SK-N-SH (cell line): Measurements from ENCODE around the gene PPP2R1A. TPM values are rescaled to one million over a fixed set of nuclear protein-coding genes. Genes with fewer than 3 reads are reported as not detected.

Experiments used
- CTCF ChIA-PET: fragments of 300-600, 350-600 bp; formaldehyde crosslinking; extraction: SDS; loops from one replicate; lab custom pipeline; 2021; lab: Yijun Ruan, JAX
- POLR2A ChIA-PET: fragments of 350-600 bp; sonication (Branson Sonifier 250); formaldehyde crosslinking; extraction: SDS; loops from one replicate; lab custom pipeline; 2020; ENCODE audit warnings: antibody characterized with exemption, inconsistent platforms; lab: Yijun Ruan, JAX
- DNase-seq: peaks from one replicate; pipeline ENCODE4 v3.0.0; 2012
- H2AFZ ChIP-seq: fragments of 200-600 bp; sonication (generic); 2 replicates; pipeline ENCODE4 v1.8.1; 2016; ENCODE audit warnings: antibody characterized with exemption, mild to moderate bottlenecking, low read depth
- H3F3A ChIP-seq: fragments of 200-600 bp; sonication (generic); replicated peaks from 2 replicates; pipeline ENCODE3; 2016; ENCODE audit warnings: antibody characterized with exemption, mild to moderate bottlenecking; ENCODE audit not compliant: insufficient read depth
- H3K27ac ChIP-seq, 2 experiments: fragments of 200-500 bp in 1 of 2; fragments of 200-600 bp in 1 of 2; sonication (Bioruptor generic) in 1 of 2; sonication (generic), shearing (Covaris generic) in 1 of 2; 2 replicates each; pipeline versions ENCODE4 v1.5.1 to v1.6.1; 2014 to 2016; ENCODE audit warnings: low read depth in 2 of 2, inconsistent platforms in 1 of 2, low read length in 1 of 2, mild to moderate bottlenecking in 1 of 2, mixed read lengths in 1 of 2
- H3K27me3 ChIP-seq: fragments of 200-600 bp; sonication (generic), shearing (Covaris generic); 2 replicates; pipeline ENCODE4 v1.6.1; 2016; ENCODE audit warnings: mixed run types; ENCODE audit not compliant: insufficient read depth
- H3K36me3 ChIP-seq, 2 experiments: fragments of 200-500 bp in 1 of 2; fragments of 200-600 bp in 1 of 2; sonication (Bioruptor generic) in 1 of 2; sonication (generic) in 1 of 2; replicated peaks in 1 of 2; 2 replicates each; pipeline versions ENCODE3 to v1.5.1; 2014 to 2016; ENCODE audit warnings: low read length in 1 of 2, mild to moderate bottlenecking in 1 of 2; ENCODE audit not compliant: insufficient read depth in 2 of 2, control insufficient read depth in 1 of 2
- H3K4me1 ChIP-seq, 2 experiments: fragments of 200-500 bp in 1 of 2; fragments of 200-600 bp in 1 of 2; sonication (Bioruptor generic) in 1 of 2; sonication (generic), shearing (Covaris generic) in 1 of 2; 2 replicates each; pipeline versions ENCODE4 v1.5.1 to v1.6.1; 2014 to 2016; ENCODE audit warnings: low read depth in 1 of 2, low read length in 1 of 2, mixed run types in 1 of 2; ENCODE audit not compliant: insufficient read depth in 2 of 2, control insufficient read depth in 1 of 2
- H3K4me2 ChIP-seq: fragments of 200-600 bp; sonication (generic), shearing (Covaris generic); 2 replicates; pipeline ENCODE4 v1.6.1; 2017; ENCODE audit warnings: mixed run types
- H3K4me3 ChIP-seq, 2 experiments: fragments of 200-500 bp in 1 of 2; fragments of 200-600 bp in 1 of 2; sonication (Bioruptor generic) in 1 of 2; sonication (generic), shearing (Covaris generic) in 1 of 2; 2 replicates each; pipeline versions ENCODE4 v1.5.1 to v1.8.1; 2014 to 2016; ENCODE audit warnings: low read depth in 2 of 2, inconsistent platforms in 1 of 2, low read length in 1 of 2, mild to moderate bottlenecking in 1 of 2, mixed read lengths in 1 of 2, moderate library complexity in 1 of 2
- H3K79me2 ChIP-seq: fragments of 200-600 bp; sonication (generic); 2 replicates; pipeline ENCODE4 v1.8.1; 2017; ENCODE audit warnings: mild to moderate bottlenecking; ENCODE audit not compliant: insufficient read depth
- H3K9ac ChIP-seq: fragments of 200-600 bp; sonication (generic); 2 replicates; pipeline ENCODE4 v1.6.1; 2017; ENCODE audit warnings: mixed run types
- H3K9me2 ChIP-seq: fragments of 200-600 bp; sonication (generic); 2 replicates; pipeline ENCODE4 v1.6.1; 2017; ENCODE audit warnings: mixed run types
- H3K9me3 ChIP-seq: fragments of 200-600 bp; sonication (generic); 2 replicates; pipeline ENCODE4 v1.6.1; 2017; ENCODE audit warnings: mixed run types, mild to moderate bottlenecking, moderate library complexity
- H4K20me1 ChIP-seq: fragments of 200-600 bp; sonication (generic); 2 replicates; pipeline ENCODE4 v1.6.1; 2017; ENCODE audit warnings: mild to moderate bottlenecking, mixed run types; ENCODE audit not compliant: insufficient read depth
- EP300 ChIP-seq, 2 experiments: IDR thresholded peaks; 2 replicates each; pipeline versions ENCODE4 v1.4.0 to v1.6.1; 2012; ENCODE audit warnings: borderline replicate concordance in 1 of 2, low read depth in 1 of 2, low read length in 1 of 2
- FOXJ3 ChIP-seq: sonication (generic); formaldehyde crosslinking; IDR thresholded peaks from 2 replicates; pipeline ENCODE4 v1.5.1; 2020; ENCODE audit warnings: mild to moderate bottlenecking, missing genetic modification reagents
- FOXM1 ChIP-seq: IDR thresholded peaks from 2 replicates; pipeline ENCODE4 v1.4.0; 2012; ENCODE audit warnings: low read depth, mild to moderate bottlenecking
- GABPA ChIP-seq: IDR thresholded peaks from 2 replicates; pipeline ENCODE4 v1.4.0; 2012; ENCODE audit warnings: low read depth, mild to moderate bottlenecking
- IRF3 ChIP-seq: fragments of 150-350 bp; IDR thresholded peaks from 2 replicates; pipeline ENCODE4 v1.6.1; 2016; ENCODE audit warnings: mild to moderate bottlenecking, low read depth, low read length
- JUND ChIP-seq: IDR thresholded peaks from 2 replicates; pipeline ENCODE4 v1.4.0; 2012
- MEF2A ChIP-seq: IDR thresholded peaks from 2 replicates; pipeline ENCODE4 v1.4.0; 2012; ENCODE audit warnings: low read depth, borderline replicate concordance
- MXI1 ChIP-seq: IDR thresholded peaks from 2 replicates; pipeline ENCODE4 v1.6.1; 2012; ENCODE audit warnings: mild to moderate bottlenecking, low read depth, low read length, improper control_type of control experiment
- PBX3 ChIP-seq: IDR thresholded peaks from 2 replicates; pipeline ENCODE4; 2012
- RCOR1 ChIP-seq: fragments of 150-350 bp; IDR thresholded peaks from 2 replicates; pipeline ENCODE4 v1.6.1; 2017; ENCODE audit warnings: antibody characterized with exemption, low read length
- RFX5 ChIP-seq: IDR thresholded peaks from 2 replicates; pipeline ENCODE4 v1.6.1; 2012; ENCODE audit warnings: mild to moderate bottlenecking, improper control_type of control experiment, low read length
- RXRA ChIP-seq: IDR thresholded peaks from 2 replicates; pipeline ENCODE4 v1.4.0; 2012; ENCODE audit warnings: low read depth, mild to moderate bottlenecking, borderline replicate concordance
- SIN3A ChIP-seq: IDR thresholded peaks from 2 replicates; pipeline ENCODE4 v1.6.1; 2012; ENCODE audit warnings: low read depth, mild to moderate bottlenecking, low read length, moderate library complexity, borderline replicate concordance
- SMC3 ChIP-seq: IDR thresholded peaks from 2 replicates; pipeline ENCODE4 v1.6.1; 2012; ENCODE audit warnings: low read depth, low read length, improper control_type of control experiment
- TCF12 ChIP-seq: IDR thresholded peaks from 2 replicates; pipeline ENCODE4 v1.4.0; 2012
- TEAD4 ChIP-seq: IDR thresholded peaks from 2 replicates; pipeline ENCODE4 v1.4.0; 2012; ENCODE audit warnings: mild to moderate bottlenecking, borderline replicate concordance; ENCODE audit not compliant: insufficient read depth
- USF1 ChIP-seq: IDR thresholded peaks from 2 replicates; pipeline ENCODE4 v1.4.0; 2012; ENCODE audit warnings: low read depth, borderline replicate concordance
- WGBS: methylation state at CpG from one replicate; pipeline ENCODE4 v1.1.6; 2017; ENCODE audit warnings: low lambda C conversion rate; 5-methylcytosine and 5-hydroxymethylcytosine counted together
- polyA plus RNA-seq, 3 experiments: library from polyadenylated mRNA; depleted of rRNA; stranded (reverse); fragments of >200 nt; gene quantifications; 2 replicates each; pipeline ENCODE4 v1.2.3, GENCODE V29; 2012

Gene PPP2R1A
- polyA plus RNA-seq, 1 of the 3 experiments (the other 2 are of a cell fraction) = 163 TPM

- no peak for TF ChIP-seq TEAD4
- TF ChIP-seq RFX5 = no peak
- TF ChIP-seq TCF12 = no peak
Observed at GRCh38 chr19:52273301-52273700, 83.4 kb downstream of the PPP2R1A start (continued).

GRCh38 chr19:52274191-52274590 is 84.3 kb downstream of the PPP2R1A start:
- no peaks in the 10 kb centered on the region for H3K9me2 ChIP-seq
- TF ChIP-seq JUND = no peak
- no peak for TF ChIP-seq SIN3A
- no peak for TF ChIP-seq TCF12
- TF ChIP-seq PBX3 = no peak
- TF ChIP-seq IRF3 = no peak
- TF ChIP-seq RCOR1 = no peak
- no peak for TF ChIP-seq SMC3
- no peak for TF ChIP-seq MEF2A
- no peak for TF ChIP-seq MXI1
- TF ChIP-seq GABPA = no peak
- TF ChIP-seq USF1 = no peak
- no peak for TF ChIP-seq RXRA
- no peak overlapping the region for H3K9ac ChIP-seq
- H3K36me3 ChIP-seq = peaks cover 0 to 57% of the 10 kb centered on the region in 2 experiments
- H3K4me2 ChIP-seq = no peak overlapping the region
- WGBS = 88% methylated on average over 5 of the region's 5 CpGs
- POLR2A ChIA-PET = no interaction called here
- peaks cover 98% of the 10 kb centered on the region for H3K79me2 ChIP-seq
- H4K20me1 ChIP-seq = no peaks in the 10 kb centered on the region
- H3K4me3 ChIP-seq = no peak overlapping the region; a peak in 1 of 4 replicates
- H3K4me1 ChIP-seq = peaks cover 0 to 2% of the 10 kb centered on the region in 2 experiments; a peak in 1 of 4 replicates
- no peaks in the 10 kb centered on the region for H3K9me3 ChIP-seq
- no peak for DNase-seq
- no peaks in the 10 kb centered on the region for H3F3A ChIP-seq
- H2AFZ ChIP-seq = no peak overlapping the region
- CTCF ChIA-PET = no interaction called here
- no peaks in the 10 kb centered on the region for H3K27me3 ChIP-seq
- no peak overlapping the region for H3K27ac ChIP-seq

GRCh38 chr19:52275988-52276387 is 86.1 kb downstream of the PPP2R1A start:
- H3K9ac ChIP-seq = no peak overlapping the region

More at GRCh38 chr19:52275988-52276387, 86.1 kb downstream of the PPP2R1A start:
- WGBS = 98% methylated on average over 5 of the region's 5 CpGs
- H3F3A ChIP-seq = no peaks in the 10 kb centered on the region
- no peaks in the 10 kb centered on the region for H3K9me2 ChIP-seq
- H2AFZ ChIP-seq = no peak overlapping the region
- CTCF ChIA-PET = no interaction called here
- peaks cover 0 to 56% of the 10 kb centered on the region in 2 experiments for H3K36me3 ChIP-seq
- POLR2A ChIA-PET = no interaction called here
- H3K27me3 ChIP-seq = no peaks in the 10 kb centered on the region
- H3K4me2 ChIP-seq = no peak overlapping the region
- H3K27ac ChIP-seq = no peak overlapping the region
- H3K4me3 ChIP-seq = no peak overlapping the region; a peak in 1 of 4 replicates
- no peaks in the 10 kb centered on the region for H4K20me1 ChIP-seq
- H3K79me2 ChIP-seq = peaks cover 100% of the 10 kb centered on the region
- no peaks in the 10 kb centered on the region for H3K9me3 ChIP-seq
- no peak for DNase-seq
- no peak for TF ChIP-seq FOXJ3 (CRISPR knock-in tag)
- no peak for TF ChIP-seq FOXM1
- TF ChIP-seq MXI1 = no peak
- no peak for TF ChIP-seq EP300 (IDR thresholded peaks at IDR 0.05; ENCODE audit: borderline replicate concordance in 1 of 2, low read depth in 1 of 2, low read length in 1 of 2)
- peaks cover 0 to 2% of the 10 kb centered on the region in 2 experiments; a peak in 1 of 4 replicates for H3K4me1 ChIP-seq
